Fibroblast of skin of abdomen (primary cell): ENCODE data around the gene GPR139.

Experiments
- DNase-seq: peaks from one replicate; pipeline ENCODE4 v3.0.0-alpha.2; 2013

GPR139 gene

GRCh38 chr16:20053336-20053735 lies 20.4 kb downstream of the GPR139 start:
- DNase-seq, result no peak

- no peak for DNase-seq
Measured at GRCh38 chr16:20051611-20052010, 22.1 kb downstream of the GPR139 start.

GRCh38 chr16:20051147-20051546 lies 22.5 kb downstream of the GPR139 start:
- DNase-seq, result no peak

DNA sequence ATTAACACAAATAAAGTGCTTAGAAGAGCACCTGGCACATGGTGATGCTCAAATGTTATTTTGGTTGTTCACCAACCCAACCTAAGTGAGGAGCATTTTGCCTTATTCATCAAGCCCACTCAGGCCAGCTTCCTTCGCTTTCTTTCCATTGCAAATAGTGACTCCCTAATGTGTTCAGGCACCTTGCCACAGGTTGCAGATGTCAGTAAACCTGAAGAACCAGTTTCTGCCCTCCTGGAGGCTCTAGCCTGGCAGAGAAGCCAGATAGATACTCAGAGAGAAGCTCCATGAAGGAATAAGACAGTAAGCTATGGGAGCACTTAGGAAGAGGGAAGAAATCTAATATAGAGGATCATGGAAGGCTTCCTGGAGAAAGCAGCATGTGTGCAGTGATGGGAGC lies 23.9 kb downstream of the GPR139 start:
- DNase-seq, result no peak

GRCh38 chr16:20045886-20046285 lies 27.8 kb downstream of the GPR139 start:
- no peak for DNase-seq

DNA sequence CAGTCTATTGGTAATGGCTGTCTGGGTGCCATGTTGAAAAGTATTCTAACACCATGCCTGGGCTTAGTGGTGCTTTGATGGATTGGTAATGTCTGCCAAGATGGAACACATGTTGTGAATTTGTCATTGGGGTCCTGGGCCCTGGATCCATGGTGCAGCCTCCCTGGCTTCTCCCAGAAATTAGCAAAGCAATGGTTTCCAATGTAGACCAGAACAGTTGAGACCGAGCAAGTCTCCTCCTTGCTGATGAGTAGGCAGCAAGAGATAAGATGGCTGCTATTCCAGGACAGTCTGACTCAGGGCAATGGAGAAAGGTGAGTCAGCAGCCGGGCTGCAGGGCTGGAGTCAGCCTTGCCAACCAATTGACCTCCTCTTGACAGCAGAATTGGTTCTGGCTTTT lies 30.8 kb downstream of the GPR139 start:
- DNase-seq, result no peak

DNA sequence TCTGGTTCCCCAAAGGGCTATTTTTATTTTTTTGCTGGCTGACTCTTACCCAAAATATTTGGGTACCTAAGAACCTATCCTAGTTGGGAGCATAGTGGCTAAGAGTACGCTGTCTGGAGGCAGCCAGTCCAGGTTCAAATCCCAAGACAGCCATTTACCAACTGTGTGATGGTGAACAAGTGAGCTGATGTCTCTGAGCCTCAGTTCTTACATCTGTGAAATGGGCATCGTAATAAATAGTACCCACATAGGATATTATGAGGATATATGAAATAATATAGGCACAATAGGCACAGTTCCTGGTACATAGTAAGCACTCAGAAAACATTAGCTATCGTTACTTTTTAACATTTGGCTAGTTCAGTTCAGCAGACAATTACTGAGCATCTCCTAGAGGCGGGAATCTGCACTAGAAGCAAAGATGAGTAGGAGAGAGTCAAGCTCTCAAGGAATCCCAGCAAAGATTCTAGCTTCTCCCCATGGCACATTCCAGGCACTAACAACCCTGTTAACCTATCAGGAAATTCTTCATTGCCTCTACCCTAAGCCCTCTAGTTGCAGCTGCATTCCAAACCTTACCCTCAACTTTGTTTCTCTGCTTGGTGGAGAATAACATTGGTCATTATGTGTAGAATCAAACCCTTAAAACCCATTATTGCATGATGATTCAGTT lies 31.6 kb downstream of the GPR139 start:
- no peak for DNase-seq

- no peak for DNase-seq
Measured at GRCh38 chr16:20040011-20040410, 33.7 kb downstream of the GPR139 start.

- DNase-seq, result no peak
Measured at GRCh38 chr16:20029611-20030010, 44.1 kb downstream of the GPR139 start.

DNA sequence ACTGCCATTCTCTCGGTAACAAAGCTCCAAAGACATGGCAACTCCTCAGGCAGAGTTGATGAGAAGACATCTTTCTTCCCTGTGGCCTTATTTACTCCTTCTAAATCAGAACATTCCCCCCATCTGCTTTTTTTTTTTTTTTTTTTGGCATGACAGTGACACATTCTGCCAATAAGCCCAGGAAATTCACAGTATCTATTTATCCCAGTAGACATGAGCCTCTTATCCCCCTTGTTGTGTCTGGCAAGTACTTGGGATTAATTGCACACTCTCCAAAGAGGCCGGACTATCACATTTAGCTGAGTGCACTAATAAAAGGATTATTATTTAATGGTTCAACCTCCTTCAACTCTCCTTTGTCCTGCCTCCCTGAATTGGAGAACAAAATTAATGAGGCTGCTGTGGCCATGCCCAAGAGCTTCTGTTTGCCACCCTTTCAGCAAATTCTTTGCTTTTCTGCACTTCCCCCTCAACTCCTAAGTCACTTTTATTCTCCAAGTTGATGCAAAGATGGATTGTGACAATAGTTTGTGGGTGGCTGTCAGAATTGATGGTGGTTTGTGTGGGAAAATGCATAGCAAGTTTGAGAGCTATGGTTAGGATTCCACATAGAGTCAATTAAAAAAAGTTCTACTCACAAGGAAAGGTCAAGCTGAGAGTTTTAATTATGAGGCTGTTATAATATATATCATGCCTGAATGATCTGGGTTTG lies 47.2 kb downstream of the GPR139 start:
- no peak for DNase-seq

DNA sequence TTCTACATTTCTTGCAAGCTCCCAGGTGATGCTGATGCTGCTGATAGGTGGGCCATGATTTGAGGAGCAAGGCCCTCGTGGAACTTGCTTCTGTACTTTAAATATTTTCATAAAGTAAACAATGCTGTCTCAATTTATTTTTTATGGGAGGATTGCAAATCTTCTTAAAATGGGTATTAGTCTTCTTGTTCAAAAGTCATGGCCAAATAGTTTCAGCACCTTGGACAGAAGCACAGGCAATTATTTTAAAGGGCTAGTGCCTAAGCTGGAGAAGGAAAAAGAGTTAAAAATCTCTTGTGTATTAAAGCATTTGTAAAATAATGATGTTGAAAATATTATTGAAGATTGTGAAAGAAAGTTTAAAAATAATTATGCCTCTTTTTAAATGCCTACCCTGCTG lies 50.5 kb downstream of the GPR139 start:
- no peak for DNase-seq

- DNase-seq, result no peak
Measured at GRCh38 chr16:20020976-20021375, 52.7 kb downstream of the GPR139 start.

GRCh38 chr16:20020083-20020482 lies 53.6 kb downstream of the GPR139 start:
- DNase-seq, result no peak

DNA sequence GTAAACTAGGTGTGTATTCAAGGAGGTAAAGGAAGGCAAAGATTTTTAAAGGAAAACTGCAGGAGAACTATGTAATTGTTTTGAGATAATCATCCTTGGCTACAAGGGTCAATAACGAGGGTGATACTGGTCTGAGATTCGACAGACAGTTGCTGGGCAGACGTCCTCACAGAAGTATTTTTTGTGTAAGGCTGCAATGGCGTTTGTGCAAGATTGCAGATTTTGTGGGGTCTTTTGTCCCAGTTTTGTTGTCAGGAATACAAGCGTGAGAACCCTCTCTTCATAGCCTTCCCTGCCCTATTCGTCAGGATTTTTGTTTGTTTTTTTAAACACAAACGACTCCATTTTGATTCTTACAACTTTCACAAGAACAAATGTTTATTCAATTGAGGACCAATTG lies 57.5 kb downstream of the GPR139 start:
- no peak for DNase-seq

- no peak for DNase-seq
Measured at GRCh38 chr16:20004931-20005330, 68.8 kb downstream of the GPR139 start.

GRCh38 chr16:20002936-20003335 lies 70.8 kb downstream of the GPR139 start:
- no peak for DNase-seq

- no peak for DNase-seq
Measured at GRCh38 chr16:20001856-20002707, 71.6 kb downstream of the GPR139 start.

GRCh38 chr16:19997734-19998133 lies 76.0 kb downstream of the GPR139 start:
- no peak for DNase-seq

GRCh38 chr16:19997264-19997663 lies 76.4 kb downstream of the GPR139 start:
- no peak for DNase-seq

DNA sequence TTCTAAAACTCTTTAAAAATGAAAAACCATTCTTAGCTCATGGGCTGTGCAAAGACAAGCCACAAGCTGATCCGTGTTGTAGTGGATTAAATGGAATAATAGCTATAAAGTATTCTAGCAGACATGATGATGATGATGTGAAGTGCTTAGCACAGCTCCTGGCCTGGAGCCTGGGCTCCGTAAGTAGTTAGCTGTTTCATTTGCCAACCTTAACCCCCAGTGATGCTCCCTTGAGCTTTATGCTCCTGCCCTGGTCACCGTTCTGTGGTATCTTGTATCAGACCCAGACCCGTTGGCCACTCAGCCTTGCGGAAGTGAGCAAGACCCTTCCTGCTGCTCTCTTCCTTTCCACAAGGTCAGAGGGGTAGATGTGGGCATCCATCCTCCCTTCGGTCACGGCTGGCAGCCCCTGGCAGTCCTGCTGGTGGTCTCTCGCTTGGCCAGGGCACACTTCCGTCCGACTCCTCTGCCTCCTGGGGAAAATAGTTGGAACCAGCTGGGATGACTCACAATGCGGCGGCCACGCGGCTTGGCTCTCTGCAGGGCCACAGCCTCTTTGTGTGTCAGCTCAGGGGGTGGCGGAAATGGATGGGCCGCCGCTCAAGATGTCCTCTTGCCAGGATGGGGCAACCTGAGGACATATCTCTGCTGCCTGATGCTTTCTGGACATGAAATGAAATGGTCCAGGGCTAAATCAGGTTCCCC lies 79.1 kb downstream of the GPR139 start:
- DNase-seq, result no peak

DNA sequence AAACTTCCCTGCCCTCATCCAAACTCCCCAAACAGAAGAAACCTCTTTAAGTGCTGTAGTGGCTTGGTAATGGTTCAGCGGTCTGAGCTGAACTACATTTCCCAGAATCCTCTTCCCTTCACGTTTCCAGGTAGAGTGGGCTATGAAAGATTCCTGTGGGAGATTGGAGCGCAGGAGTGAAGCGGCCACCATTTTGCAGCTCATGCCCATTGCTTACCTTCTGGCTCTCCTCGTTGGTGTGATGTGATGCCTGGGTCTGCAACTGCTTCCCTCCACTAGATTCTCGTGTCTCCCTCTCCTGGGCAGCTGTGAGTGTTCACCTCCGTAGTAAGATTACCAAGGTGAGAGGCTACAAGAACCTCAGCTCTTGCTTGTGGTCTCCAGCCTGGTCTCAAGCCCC lies 82.1 kb downstream of the GPR139 start:
- no peak for DNase-seq

GRCh38 chr16:19984135-19984534 lies 89.6 kb downstream of the GPR139 start:
- no peak for DNase-seq
